Measurements from ENCODE around the gene MUC21.

MUC21 gene

DNA sequence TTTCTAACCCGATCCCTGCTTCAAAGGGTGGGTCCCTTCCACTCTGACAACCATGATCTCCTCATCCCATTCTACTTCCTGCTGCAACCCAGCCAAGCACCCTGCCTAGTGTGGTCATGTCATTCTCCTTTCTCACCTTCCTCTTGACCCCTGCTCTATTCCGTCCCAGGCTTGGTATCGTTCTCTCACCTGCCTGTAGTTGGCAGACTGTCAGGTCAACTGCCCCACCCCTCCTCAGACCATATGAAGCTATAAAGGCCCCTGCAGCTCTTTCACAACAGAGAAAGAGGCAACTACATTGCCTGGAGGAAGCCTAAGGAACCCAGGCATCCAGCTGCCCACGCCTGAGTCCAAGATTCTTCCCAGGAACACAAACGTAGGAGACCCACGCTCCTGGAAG, at the start of gene MUC21:
MUC21 (plus strand) TSS at position 280 of the 400 bp plus-strand sequence. CDS start 241 bp downstream, outside the sequence.
- no peak for DNase-seq (ENCODE audit: low read depth in 1 of 2, low spot score in 1 of 2)

DNA sequence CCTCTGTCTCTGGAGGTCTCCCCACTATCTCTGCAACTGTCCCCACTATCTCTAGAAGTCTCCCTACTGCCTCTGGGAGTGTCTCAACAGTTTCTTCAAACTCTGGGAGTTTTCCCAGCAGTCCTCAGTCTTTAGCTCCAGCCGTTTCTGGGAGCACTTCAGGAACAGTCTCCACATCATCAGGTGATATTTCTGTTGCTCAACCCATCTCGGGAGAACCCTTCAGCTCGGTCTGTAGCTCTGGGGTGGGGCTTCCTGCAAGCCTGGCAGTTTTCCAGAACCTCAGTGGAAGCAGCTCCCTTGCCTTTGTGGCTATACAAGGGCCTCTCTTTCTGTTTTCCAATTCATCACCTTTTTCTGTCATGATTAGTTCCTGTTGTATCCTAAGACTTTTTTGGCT, 48.5 kb upstream of the MUC21 start:
- DNase-seq (ENCODE audit: low read depth in 1 of 2, low spot score in 1 of 2), result no peak

DNA sequence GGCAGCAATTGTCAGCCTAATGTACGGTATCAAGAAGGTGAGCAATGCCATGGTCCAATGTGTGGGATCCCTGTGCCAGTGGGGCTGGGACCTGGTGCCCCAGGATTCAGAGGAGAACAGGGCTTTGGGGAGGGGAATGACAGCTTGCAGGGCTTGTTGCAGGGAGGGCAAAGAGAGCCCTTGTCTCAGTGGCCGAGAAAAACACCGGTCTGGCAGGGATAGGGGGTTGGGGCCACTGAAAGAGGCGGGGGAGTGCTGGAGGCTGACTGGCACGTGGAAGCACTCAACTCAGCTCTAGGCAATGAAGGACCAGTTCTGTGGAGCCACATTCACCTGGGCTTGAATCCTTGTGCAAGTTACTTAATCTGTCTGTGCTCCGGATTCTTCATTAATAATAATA, 46.3 kb upstream of the MUC21 start:
- DNase-seq (ENCODE audit: low read depth in 1 of 2, low spot score in 1 of 2), result no peak

DNA sequence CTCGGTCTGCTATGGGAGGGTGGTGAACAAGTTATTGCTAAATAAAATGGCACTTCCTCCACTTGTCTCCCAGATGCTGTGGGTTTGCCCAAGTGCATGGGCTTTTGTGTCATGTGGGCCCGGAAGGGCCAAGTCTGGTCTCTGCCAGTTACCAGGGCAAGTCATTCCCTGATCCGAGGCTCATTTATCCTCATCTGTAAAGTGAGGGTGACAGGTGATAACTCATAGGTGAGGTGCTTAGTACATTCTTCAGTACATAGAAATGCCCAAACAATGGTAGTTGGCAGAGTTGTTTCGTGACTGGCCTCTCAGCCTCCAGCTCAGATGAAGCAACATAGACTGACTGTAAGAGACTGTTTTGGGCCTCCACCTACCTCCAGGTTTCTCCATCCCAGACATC, 44.8 kb upstream of the MUC21 start:
- DNase-seq (ENCODE audit: low read depth in 1 of 2, low spot score in 1 of 2), result no peak

DNA sequence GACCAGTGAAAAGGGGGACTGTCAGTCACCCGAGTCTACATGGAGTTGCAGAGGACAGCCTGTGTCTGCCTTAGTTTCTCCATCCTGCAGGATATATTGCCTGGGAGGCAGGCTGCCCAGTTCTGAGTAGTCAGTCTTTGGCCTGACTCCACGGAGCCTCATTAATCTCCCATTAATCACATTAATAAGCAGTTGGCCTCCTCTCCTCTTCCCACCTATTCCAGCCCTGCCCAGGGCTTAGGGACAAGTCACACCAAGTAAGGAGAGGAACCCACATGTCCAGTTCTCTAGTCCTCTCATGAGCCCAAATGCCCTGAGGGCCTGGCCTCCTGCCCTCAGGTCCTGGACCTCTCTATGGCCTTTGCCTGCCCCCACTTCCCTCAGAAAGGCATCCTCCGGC, 44.0 kb upstream of the MUC21 start:
- DNase-seq (ENCODE audit: low read depth in 1 of 2, low spot score in 1 of 2), result no peak

DNA sequence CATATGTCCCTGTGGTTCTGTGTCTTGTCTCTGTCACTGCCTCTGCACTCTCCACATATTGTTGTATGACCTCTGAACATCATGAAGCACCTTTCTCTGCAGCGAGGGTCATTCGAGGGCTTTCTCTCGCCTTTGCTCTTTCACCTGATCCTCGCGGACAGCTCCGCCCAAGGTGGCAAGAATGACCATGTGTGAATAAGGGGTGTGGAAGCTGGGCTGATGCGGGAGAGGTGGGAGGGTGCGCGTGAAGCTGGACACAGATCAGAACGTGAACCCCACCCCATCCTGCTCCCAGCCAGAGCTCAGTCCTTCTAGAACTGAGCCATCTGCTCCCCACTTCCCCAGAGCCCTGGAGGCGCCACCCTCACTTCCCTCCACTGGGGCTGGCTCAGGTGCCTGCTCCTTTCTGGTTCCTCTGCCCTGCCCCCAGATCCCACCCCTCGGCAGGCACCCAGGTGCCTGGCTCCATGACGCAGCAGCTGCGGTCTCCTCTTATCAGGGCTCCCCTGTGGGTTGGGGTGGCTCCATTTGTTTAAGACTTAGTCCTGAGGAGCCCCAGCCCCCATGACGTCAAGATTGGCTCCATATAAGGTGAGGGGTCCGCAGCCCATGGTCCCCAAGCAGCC, 43.0 kb upstream of the MUC21 start, which contains the start of gene MUCL3:
MUCL3 (plus strand) TSS at position 613 of the 626 bp plus-strand sequence. CDS start 27 bp downstream, outside the sequence.
- DNase-seq (ENCODE audit: low read depth in 1 of 2, low spot score in 1 of 2), result no peak

DNA sequence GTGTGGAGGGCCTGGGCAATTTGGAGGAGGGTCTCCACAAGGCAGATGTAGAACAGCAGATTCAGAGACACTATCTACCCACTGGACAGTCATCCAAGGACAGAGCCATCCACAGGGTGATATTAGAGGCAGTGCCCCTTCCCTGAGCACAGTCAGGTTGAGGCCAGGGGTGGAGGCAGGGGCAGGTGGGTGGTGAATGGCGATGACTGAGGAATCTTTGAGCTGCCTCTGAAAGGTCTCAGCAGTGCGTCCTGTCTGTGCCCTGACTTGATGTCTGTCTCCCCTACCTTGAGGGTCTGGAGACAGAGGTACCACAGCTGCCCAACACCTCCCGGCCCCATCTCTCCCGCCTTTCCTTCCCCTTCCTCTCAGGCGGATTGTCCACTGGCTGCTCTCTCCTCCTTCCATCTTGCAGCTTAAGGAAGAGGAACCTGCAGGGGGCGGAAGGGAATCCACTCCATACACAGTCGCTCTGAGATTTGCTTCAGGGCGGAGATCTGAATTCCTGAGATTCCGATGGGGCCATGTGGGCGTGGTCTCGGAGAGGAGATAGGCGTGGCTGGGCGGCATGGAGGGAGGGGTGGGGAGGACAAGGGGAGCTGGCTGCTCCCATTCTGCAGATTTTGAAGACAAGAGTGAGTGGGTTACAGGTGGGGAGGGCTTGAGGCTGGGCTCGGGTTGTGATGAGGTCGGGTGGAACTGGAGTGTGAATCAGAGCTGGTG, 41.0 kb upstream of the MUC21 start:
- no peak for DNase-seq (ENCODE audit: low read depth in 1 of 2, low spot score in 1 of 2)

DNA sequence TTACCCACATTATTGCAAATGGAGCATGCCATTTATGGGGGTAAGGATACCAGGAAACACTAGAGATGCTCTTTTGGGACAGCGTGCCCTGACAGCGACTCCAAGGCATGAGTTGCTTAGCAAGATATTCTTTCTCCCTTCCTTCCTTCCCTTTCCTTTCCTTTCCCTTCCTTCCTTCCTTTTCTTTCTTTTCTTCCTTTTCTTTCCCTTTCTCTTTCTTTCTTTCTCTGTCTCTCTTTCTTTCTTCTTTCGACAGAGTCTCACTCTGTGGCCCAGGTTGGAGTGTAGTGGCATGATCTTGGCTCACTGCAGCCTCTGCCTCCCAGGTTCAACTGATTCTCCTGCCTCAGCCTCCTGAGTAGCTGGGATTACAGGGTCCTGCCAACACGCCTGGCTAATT, 39.5 kb upstream of the MUC21 start:
- DNase-seq (ENCODE audit: low read depth in 1 of 2, low spot score in 1 of 2), result no peak

DNA sequence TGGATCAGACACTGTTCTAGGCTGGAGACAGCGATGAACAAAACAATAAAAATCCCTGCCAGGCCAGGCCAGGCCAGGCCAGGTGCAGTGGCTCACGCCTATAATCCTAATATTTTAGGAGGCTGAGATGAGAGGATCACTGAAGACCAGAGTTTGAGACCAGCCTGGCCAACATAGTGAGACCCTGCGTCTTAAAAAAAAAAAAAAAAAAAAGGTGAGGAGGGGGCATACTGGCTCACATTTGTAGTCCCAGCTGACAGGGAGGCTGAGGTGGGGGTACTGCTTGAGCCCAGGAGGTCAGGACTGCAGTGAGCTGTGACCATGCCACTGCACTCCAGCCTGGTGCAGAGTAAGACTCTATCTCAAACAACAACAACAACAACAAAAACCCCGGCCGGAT, 38.2 kb upstream of the MUC21 start:
- DNase-seq (ENCODE audit: low read depth in 1 of 2, low spot score in 1 of 2), result no peak

DNA sequence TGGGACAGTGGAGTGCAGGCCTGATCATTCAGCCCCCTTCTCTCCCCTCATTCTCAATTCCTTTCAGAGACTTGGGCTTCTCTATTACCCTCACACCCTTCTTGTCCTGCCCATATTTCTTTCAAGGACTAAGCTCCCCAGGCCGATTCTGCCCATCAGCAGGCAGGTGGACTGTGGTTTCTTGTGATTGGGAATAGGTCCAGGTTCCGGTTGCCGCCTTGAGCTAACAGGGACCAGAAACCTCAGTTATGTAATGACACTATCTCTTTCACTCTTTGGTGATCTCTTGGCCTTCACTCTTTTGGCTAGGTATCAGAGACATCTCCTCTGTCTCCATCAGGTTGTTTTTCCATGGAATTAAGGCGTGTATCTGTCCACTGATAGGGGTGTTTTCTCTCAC, 36.3 kb upstream of the MUC21 start:
- no peak for DNase-seq (ENCODE audit: low read depth in 1 of 2, low spot score in 1 of 2)

DNA sequence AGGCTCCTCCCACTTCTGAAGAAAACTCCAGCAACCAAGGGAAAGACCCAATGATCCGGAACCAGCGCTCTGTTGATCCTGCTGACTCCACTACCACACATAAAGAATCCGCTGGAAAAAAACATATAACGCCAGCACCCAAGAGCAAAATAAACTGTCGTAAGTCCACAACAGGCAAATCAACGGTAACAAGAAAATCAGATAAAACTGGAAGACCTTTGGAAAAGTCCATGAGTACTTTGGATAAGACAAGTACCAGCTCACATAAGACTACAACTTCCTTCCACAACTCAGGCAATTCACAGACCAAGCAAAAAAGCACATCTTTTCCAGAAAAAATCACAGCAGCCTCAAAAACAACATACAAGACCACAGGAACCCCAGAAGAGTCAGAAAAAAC, 34.7 kb upstream of the MUC21 start:
- DNase-seq (ENCODE audit: low read depth in 1 of 2, low spot score in 1 of 2), result no peak

DNA sequence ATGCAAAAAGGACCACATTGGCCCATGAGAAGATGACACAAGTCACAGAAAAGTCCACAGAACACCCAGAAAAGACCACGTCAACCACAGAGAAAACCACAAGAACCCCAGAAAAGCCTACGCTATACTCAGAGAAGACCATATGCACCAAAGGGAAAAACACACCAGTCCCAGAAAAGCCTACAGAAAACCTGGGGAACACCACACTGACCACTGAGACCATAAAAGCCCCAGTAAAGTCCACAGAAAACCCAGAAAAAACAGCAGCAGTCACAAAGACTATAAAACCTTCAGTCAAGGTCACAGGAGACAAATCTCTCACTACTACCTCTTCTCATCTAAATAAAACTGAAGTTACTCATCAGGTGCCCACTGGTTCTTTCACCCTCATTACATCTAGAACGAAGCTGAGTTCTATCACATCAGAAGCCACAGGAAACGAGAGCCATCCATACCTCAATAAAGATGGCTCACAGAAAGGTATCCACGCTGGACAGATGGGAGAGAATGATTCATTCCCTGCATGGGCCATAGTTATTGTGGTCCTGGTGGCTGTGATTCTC, 31.5 kb upstream of the MUC21 start:
- no peak for DNase-seq (ENCODE audit: low read depth in 1 of 2, low spot score in 1 of 2)

DNA sequence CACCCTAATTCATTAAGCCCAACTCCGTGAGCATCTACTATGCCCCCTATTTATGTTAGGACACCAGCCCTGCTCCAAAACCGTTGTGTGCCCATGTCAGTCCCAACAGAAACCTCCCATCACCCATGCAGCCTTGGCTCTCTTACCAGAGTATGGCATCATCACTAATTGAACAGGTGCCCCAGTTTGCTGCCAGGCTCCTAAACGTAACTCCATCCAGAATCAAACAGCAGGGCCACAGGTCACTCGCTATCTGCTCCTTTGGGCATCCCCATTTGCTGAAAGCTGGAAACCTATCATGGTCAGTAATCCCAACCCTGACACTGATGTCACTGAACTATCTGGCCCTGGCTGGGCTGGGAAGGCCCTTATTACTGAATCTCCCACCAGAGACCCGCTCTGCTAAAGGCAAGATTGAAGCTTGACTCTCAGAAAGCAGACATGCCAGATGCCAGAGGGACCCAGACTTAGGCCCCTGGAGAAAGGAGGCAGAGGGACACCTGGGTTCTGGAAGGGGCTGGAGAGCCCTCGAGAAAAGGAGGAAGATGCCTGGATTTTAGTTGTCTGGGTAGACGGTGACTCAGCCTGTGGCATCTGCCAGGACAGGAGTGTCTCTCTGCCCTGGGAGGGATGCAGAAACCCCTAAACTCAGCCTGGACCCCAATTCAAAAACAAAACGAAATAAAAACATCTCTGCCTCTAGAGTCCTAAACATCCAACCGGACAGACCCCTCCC, 28.7 kb upstream of the MUC21 start:
- DNase-seq (ENCODE audit: low read depth in 1 of 2, low spot score in 1 of 2), result no peak

DNA sequence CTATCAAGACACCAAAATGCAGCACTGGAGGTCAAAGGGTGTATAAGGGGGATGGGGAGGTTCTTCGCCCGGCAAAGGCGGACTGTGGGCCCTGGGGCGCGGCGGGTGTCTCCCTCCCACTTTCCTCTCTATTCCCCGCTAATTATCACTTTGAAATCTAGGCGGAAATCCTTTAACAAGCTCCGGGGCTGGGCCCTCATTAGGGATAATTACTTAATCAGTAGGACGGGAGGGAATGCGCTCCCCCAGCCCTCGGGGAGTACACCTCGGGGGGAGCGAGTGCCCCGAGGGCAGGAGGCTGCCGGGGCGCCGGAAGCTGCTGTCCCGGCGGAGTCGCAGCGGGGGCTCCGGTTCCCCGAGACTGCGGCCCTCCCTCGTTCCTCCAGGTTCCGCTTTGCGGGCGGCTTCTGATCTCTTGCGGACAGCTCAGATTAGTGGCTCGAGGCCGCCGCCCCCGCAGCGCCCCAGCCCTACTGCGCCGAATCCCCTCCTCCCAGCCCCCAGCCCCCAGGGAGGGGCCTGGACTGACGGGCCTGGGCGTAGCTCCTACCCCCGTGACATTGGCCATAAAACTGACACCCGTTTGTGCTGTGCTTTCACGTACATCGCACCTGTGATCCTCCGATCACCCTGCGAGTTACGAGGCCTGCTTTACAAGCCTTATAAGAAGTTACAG, 28.0 kb upstream of the MUC21 start:
- peak; percentile 35 to 64 for DNase-seq (ENCODE audit: low read depth in 1 of 2, low spot score in 1 of 2)

DNA sequence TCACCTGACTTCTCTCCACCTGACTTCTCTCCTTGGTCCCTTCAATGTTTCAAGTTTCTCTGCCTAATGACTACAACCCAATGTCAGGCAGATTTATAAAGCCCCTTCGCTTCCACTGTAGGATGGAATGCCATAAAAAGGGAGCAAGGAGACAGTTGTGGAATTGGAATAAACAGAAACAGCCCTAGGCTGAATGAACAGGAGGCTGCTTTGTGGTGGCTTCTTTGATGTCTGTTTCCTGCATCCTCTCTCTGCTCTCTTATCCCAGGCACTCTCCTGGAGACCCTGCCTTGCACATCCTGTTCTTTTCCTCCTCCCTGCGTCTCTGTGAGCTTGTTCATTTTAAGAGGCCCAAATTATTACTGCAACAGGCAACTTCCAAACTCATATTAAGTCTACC, 25.8 kb upstream of the MUC21 start:
- no peak for DNase-seq (ENCODE audit: low read depth in 1 of 2, low spot score in 1 of 2)

DNA sequence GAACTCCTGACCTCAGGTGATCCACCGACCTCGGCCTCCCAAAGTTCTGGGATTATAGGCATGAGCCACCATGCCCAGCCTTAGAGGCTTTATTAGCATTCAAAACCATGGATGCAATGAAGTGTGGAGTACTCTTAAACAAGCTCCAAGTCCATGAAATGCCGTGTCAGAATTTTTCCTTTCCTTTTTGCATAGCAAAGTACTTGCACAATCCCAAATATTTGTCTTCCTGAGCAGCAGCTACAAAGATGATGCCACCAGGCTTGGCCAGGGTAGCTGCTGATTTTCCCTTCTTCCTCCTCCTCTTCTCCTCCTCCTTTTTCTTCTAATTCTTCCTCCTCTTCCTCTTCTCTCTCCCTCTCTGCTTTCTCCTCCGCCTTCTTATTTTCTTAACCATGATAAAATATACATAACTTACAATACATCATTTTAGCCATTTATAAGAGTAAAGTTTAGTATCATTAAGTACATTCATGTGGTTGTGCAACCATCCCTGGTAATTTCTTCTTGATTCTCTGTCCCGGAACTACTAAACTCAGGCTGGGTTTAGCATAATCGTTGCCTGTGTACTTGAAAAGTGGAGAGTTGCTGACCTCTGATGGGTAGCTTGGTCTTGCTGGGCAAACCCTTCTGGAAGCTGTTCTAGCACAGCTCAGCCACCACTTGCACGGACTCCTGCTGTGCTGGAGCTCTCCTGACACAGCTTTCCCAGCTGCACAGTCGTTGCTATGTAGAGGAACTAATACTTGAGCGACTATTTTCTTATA, 22.4 kb upstream of the MUC21 start:
- DNase-seq (ENCODE audit: low read depth in 1 of 2, low spot score in 1 of 2), result no peak

DNA sequence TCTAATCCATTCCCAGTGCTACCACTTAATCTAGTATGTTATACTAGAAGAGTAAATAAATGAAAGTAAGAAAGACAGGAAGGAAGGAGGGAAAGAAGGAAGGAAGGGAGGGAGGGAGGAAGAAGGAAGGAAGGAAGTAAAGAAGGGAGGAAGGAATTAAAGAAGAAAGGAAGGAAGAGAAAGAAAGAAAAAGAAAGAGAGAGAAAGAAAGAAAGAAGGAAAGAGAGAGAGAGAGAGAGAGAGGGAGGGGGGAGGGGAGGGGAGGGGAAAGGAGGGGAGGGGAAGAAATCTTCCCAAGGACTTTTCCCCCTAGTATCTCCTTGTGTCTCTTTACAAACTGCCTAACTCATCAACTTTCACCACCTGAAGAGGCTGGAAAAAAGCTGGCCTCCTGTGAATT, 20.8 kb upstream of the MUC21 start:
- no peak for DNase-seq (ENCODE audit: low read depth in 1 of 2, low spot score in 1 of 2)

DNA sequence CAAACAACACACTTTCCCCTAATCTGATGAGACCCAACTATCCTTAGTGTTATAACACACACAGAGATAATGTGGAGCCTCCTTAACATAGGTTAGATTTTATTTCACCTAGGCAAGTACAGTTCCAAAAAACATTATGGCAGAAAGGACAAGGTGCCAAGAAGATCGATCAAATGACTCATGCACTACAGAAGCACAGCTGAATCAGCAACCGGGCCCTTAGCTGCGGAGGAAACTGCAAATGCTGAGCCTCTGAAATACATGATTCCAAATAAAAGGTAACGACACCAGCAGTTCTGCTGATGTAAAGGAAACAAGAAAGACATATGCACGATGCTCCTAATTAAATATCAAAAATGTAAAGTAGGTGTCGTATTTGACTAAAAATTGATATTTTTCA, 19.9 kb upstream of the MUC21 start:
- DNase-seq (ENCODE audit: low read depth in 1 of 2, low spot score in 1 of 2), result no peak

DNA sequence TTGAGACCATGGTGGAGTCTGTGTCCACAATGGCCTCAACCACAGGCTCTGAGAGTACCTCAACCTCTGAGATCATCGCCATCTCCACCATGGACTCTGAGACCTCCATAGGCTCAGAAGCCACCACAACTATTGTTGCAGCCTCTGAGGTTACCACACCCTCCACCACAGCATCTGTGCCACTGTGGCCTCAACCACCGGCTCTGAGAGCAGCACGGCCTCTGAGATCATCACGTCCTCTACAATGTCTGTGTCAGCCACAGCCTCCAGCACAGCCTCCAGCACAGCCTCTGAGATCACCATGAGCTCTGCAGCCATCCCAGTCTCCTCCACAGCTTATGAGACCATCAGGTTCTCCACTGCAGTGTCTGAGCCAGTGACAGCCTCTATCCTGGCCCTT, 19.4 kb upstream of the MUC21 start:
- DNase-seq (ENCODE audit: low read depth in 1 of 2, low spot score in 1 of 2), result no peak

DNA sequence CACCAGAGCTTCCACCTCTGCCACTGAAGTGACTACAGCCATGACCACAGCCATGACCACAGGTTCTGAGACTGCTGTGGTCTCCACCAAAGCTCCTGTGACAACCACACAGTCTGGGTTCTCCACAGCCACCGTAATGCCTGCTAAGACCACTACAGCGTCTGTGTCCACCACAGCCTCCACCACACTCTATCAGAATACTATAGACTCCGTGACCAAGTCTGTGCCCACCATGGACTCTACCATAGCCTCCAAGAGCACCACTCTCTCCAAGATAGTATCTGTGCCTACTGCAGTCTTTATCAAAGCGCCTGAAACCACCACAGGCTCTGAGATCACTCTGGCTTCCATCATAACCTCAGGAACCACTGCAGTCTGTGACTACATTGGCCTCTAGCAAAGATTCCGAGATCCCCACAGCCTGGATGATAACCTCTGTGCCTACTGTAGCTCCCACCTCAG, 18.3 kb upstream of the MUC21 start:
- no peak for DNase-seq (ENCODE audit: low read depth in 1 of 2, low spot score in 1 of 2)

DNA sequence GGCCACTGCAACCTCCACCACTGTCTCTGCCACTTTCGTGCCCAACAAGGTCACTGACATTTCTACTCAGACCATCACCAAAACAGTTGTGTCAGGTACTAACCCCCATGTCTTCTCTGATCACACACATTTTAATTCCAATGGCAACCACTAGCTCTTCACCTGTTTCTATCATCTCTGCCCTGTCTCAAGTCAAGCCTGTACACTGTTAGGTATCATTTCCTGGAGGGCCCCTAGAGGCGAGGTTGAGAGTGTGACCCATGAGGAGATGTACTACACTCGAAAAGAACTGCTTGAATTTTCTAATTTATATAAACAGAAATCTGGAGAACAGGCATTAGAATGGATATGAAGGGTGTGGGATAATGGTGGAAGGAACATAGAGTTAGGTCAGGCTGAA, 17.4 kb upstream of the MUC21 start:
- DNase-seq (ENCODE audit: low read depth in 1 of 2, low spot score in 1 of 2), result no peak

Measured in activated T-helper 1 cell treated with anti-CD3 and anti-CD28 coated beads, Interleukin-2, amount 50 U/mL, for 16 hours (primary cell).